Lower leg skin (tissue), 4 donors: Measurements from ENCODE around the gene TRIM7. TPM values are rescaled to one million over a fixed set of nuclear protein-coding genes. Genes with fewer than 3 reads are reported as not detected.

Experiments
- DNase-seq, 2 donors: peaks; one replicate each; pipeline ENCODE4 v3.0.0-alpha.2; 2019; ENCODE audit warnings: low spot score in 2 of 2
- H3K4me3 ChIP-seq: fragments of 200-600 bp; sonication (generic); 2 replicates; pipeline ENCODE4 v1.5.1; 2017; ENCODE audit warnings: mild to moderate bottlenecking, low read depth; ENCODE audit not compliant: poor library complexity, severe bottlenecking
- CTCF ChIP-seq, 3 donors: fragments of 450-650 bp; IDR thresholded peaks; one replicate each; pipeline ENCODE4 v1.5.1; 2016; ENCODE audit warnings: antibody characterized with exemption in 3 of 3, mild to moderate bottlenecking in 3 of 3, moderate library complexity in 2 of 3
- POLR2A ChIP-seq, 2 donors: fragments of 450-650 bp; IDR thresholded peaks; one replicate each; pipeline ENCODE4 v1.6.1; 2016 to 2017; ENCODE audit warnings: antibody characterized with exemption in 2 of 2, mild to moderate bottlenecking in 1 of 2, moderate library complexity in 1 of 2
- WGBS, 2 donors: methylation state at CpG; one replicate each; pipeline ENCODE4 v1.1.5; 2018; 5-methylcytosine and 5-hydroxymethylcytosine counted together
- intact Hi-C: fragments of 100-400 bp; cut with DNase I; formaldehyde crosslinking; loops from one replicate; pipeline ENCODE4 v1.15.0; 2023; ENCODE audit warnings: low total_unique reads
- total RNA-seq, 4 donors: library from RNA; depleted of rRNA; stranded (reverse); fragments of >200 nt; gene quantifications; one replicate each; pipeline ENCODE4 v1.1.0, GENCODE V29; 2016

TRIM7 gene
- total RNA-seq, 4 donors from 2014 or later, result 77.2 to 144 (median 89.8) TPM

GRCh38 chr5:181237729-181238385, 32.9 kb upstream of the TRIM7 start:
- DNase-seq, result no peak
- 85 to 95% methylated on average over 5 of the region's 5 CpGs for WGBS, 2 donors
- TF ChIP-seq CTCF (IDR thresholded peaks at IDR 0.05), result no peak
- no peak for TF ChIP-seq POLR2A (IDR thresholded peaks at IDR 0.05)
- intact Hi-C loops, result no loop called here
- no peak overlapping the region for H3K4me3 ChIP-seq

GRCh38 chr5:181236954-181237641, 32.1 kb upstream of the TRIM7 start:
- DNase-seq, result no peak
- TF ChIP-seq POLR2A (IDR thresholded peaks at IDR 0.05), result no peak
- TF ChIP-seq CTCF (IDR thresholded peaks at IDR 0.05), result no peak
- H3K4me3 ChIP-seq, result no peak overlapping the region
- intact Hi-C loops, result no loop called here
- WGBS, 2 donors, result 83 to 87% methylated on average over 10 of the region's 10 CpGs

GRCh38 chr5:181236471-181236870, 31.5 kb upstream of the TRIM7 start:
- no peak overlapping the region for H3K4me3 ChIP-seq
- 82 to 83% methylated on average over 6 of the region's 6 CpGs for WGBS, 2 donors
- intact Hi-C loops, result no loop called here
- TF ChIP-seq CTCF (IDR thresholded peaks at IDR 0.05) (no peak), POLR2A (IDR thresholded peaks at IDR 0.05) (no peak)
- peak in 1 of 2 donors; percentile 23 for DNase-seq

- intact Hi-C loops, result no loop called here
- H3K4me3 ChIP-seq, result no peak overlapping the region
- peak in 1 of 2 donors; percentile 58 for DNase-seq
- 64 to 81% methylated on average over 5 of the region's 5 CpGs for WGBS, 2 donors
- no peak for TF ChIP-seq POLR2A (IDR thresholded peaks at IDR 0.05)
- no peak for TF ChIP-seq CTCF (IDR thresholded peaks at IDR 0.05)
Observed at GRCh38 chr5:181235689-181236366, 30.8 kb upstream of the TRIM7 start.

- no peak for DNase-seq
- intact Hi-C loops, result no loop called here
- TF ChIP-seq CTCF (IDR thresholded peaks at IDR 0.05), result no peak
- 76 to 79% methylated on average over 5 of the region's 5 CpGs for WGBS, 2 donors
- no peak overlapping the region for H3K4me3 ChIP-seq
Observed at GRCh38 chr5:181235323-181235688, 30.3 kb upstream of the TRIM7 start.
